ENCODE data around the gene KIAA1549. TPM values are rescaled to one million over a fixed set of nuclear protein-coding genes. Genes with fewer than 3 reads are reported as not detected.

KIAA1549 gene
- total and polyA plus RNA-seq, 8 donors = 0.15 to 7.8 (median 1.4) TPM

DNA sequence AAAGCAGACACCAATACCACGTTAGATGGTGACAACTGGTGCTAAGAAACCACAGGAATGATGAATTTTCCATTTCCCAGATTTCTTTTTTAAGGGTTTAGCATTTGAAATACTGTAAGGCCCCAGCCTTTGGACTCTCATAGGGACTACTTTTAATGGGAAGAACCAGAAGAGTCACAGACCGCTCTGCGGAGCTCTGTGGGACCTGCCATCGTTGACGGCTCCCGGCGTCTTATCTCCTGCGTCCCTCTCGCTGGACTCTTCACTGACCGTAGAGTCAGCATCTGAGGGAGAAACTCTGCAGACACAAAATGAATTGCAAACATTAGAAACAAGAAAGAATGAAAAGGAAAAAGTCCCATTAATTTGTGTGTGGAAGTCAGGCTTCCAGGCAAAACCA, 101.8 kb downstream of the KIAA1549 start:
- WGBS, 5 donors = 89 to 94% (median 90%) methylated on average over 10 of the region's 10 CpGs
- no peak for TF ChIP-seq EP300 (IDR thresholded peaks at IDR 0.05)
- TF ChIP-seq POLR2AphosphoS5 (IDR thresholded peaks at IDR 0.05) = no peak
- no peak for TF ChIP-seq POLR2A (IDR thresholded peaks at IDR 0.05)
- TF ChIP-seq, protein P1, sequence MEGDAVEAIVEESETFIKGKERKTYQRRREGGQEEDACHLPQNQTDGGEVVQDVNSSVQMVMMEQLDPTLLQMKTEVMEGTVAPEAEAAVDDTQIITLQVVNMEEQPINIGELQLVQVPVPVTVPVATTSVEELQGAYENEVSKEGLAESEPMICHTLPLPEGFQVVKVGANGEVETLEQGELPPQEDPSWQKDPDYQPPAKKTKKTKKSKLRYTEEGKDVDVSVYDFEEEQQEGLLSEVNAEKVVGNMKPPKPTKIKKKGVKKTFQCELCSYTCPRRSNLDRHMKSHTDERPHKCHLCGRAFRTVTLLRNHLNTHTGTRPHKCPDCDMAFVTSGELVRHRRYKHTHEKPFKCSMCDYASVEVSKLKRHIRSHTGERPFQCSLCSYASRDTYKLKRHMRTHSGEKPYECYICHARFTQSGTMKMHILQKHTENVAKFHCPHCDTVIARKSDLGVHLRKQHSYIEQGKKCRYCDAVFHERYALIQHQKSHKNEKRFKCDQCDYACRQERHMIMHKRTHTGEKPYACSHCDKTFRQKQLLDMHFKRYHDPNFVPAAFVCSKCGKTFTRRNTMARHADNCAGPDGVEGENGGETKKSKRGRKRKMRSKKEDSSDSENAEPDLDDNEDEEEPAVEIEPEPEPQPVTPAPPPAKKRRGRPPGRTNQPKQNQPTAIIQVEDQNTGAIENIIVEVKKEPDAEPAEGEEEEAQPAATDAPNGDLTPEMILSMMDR (IDR thresholded peaks at IDR 0.05) = no peak

GRCh38 chr7:138878856-138879255, 102.3 kb downstream of the KIAA1549 start:
- no peak for DNase-seq
- Histone ChIP-seq H3K27me3 (no peaks in the 10 kb centered on the region), H3K27ac (no peak overlapping the region), H3K9me3 (no peaks in the 10 kb centered on the region), H3K4me3 (no peak overlapping the region), H3K4me1 (no peaks in the 10 kb centered on the region), H3K36me3 (peaks cover 0 to 26% (median 12%) of the 10 kb centered on the region in 4 donors)
- no peak for TF ChIP-seq POLR2A (IDR thresholded peaks at IDR 0.05)
- TF ChIP-seq, protein P1 (IDR thresholded peaks at IDR 0.05) = no peak
- TF ChIP-seq EP300 (IDR thresholded peaks at IDR 0.05) = no peak
- TF ChIP-seq POLR2AphosphoS5 (IDR thresholded peaks at IDR 0.05) = no peak
- intact Hi-C loops (cut with DNase I; ENCODE audit: low total_unique reads) = no loop called here

More for the DNA sequence above, 101.8 kb downstream of the KIAA1549 start:
- no peak overlapping the region for H3K4me3 ChIP-seq
- no peak overlapping the region for H3K27ac ChIP-seq
- no peaks in the 10 kb centered on the region for H3K9me3 ChIP-seq
- H3K4me1 ChIP-seq = no peaks in the 10 kb centered on the region
- intact Hi-C loops (cut with DNase I; ENCODE audit: low total_unique reads) = no loop called here
- no peaks in the 10 kb centered on the region for H3K27me3 ChIP-seq
- H3K36me3 ChIP-seq = peaks cover 0 to 26% (median 12%) of the 10 kb centered on the region in 4 donors
- DNase-seq = no peak

DNA sequence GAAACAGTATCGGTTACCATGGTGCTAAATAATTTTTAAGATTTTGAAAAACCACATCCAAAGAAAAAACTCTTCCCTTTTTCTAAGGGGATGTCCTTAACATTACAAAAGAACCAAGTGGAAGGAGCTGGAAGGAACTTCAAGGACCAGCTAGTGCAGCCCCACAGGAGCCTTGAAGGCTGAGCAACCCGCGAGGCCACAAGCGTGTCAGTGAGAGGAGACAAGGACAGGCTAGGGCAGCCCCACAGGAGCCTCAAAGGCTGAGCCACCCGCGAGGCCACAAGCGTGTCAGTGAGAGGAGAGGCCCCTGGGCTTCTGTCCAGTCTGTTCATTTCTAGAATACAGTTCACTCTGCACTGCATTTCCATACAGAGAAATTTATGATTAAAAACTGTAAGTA, 103.1 kb downstream of the KIAA1549 start:
- Histone ChIP-seq H3K9me3 (no peaks in the 10 kb centered on the region), H3K4me1 (no peaks in the 10 kb centered on the region), H3K36me3 (peaks cover 0 to 26% (median 12%) of the 10 kb centered on the region in 4 donors), H3K4me3 (no peak overlapping the region), H3K27me3 (no peaks in the 10 kb centered on the region), H3K27ac (no peak overlapping the region)
- TF ChIP-seq POLR2A (IDR thresholded peaks at IDR 0.05) (no peak), POLR2AphosphoS5 (IDR thresholded peaks at IDR 0.05) (no peak), EP300 (IDR thresholded peaks at IDR 0.05) (no peak)
- TF ChIP-seq, protein P1 (IDR thresholded peaks at IDR 0.05) = no peak
- 94 to 97% (median 96%) methylated on average over 7 of the region's 7 CpGs for WGBS, 5 donors
- intact Hi-C loops (cut with DNase I; ENCODE audit: low total_unique reads) = no loop called here
- no peak for DNase-seq

DNA sequence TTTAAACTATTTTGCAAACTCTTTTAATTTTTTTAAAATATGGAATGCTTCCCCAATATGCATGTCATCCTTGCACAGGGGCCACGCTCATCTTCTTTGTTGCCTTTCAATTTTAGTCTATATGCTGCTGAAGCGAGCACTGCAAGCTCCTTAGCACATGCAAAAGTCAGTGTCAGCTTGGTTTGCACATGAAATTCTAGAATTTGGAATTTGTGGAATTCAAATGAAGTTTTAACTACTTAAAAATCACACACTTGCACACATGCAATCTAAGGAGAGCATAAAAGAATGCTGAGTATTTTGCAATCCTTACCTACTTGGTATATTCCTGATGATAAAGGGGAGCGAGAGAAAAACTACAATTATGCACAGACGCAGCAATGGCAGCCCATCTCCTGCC, 104.9 kb downstream of the KIAA1549 start:
- Histone ChIP-seq H3K9me3 (no peaks in the 10 kb centered on the region), H3K4me1 (no peaks in the 10 kb centered on the region), H3K36me3 (peaks cover 0 to 25% (median 12%) of the 10 kb centered on the region in 4 donors), H3K27ac (no peak overlapping the region), H3K27me3 (no peaks in the 10 kb centered on the region), H3K4me3 (no peak overlapping the region)
- 69 to 95% (median 92%) methylated on average over 4 of the region's 4 CpGs for WGBS, 5 donors
- intact Hi-C loops (cut with DNase I; ENCODE audit: low total_unique reads) = no loop called here
- TF ChIP-seq EP300 (IDR thresholded peaks at IDR 0.05) (no peak), POLR2A (IDR thresholded peaks at IDR 0.05) (no peak), POLR2AphosphoS5 (IDR thresholded peaks at IDR 0.05) (no peak)
- TF ChIP-seq, protein P1 (IDR thresholded peaks at IDR 0.05) = no peak
- DNase-seq = no peak

All from stomach (tissue), 9 donors.